Thyroid gland (tissue), 4 donors: ENCODE results near the gene PCBP3. TPM values are rescaled to one million over a fixed set of nuclear protein-coding genes. Genes with fewer than 3 reads are reported as not detected.

Experiments
- DNase-seq, 2 donors: peaks; one replicate each; pipeline ENCODE4 v3.0.0-alpha.2; 2019
- H3K27ac ChIP-seq, 3 donors: fragments of 200-600 bp; sonication (generic); 1 replicate in 2 of 3; 2 replicates in 1 of 3; pipeline ENCODE4 v1.5.1; 2016 to 2019; ENCODE audit warnings: mild to moderate bottlenecking in 1 of 3, moderate library complexity in 1 of 3
- H3K27me3 ChIP-seq: fragments of 200-600 bp; sonication (generic); one replicate; pipeline ENCODE4 v1.5.1; 2019
- H3K36me3 ChIP-seq, 2 donors: fragments of 200-600 bp; sonication (generic); one replicate each; pipeline ENCODE4 v1.5.1; 2016 to 2019
- H3K4me1 ChIP-seq, 2 donors: fragments of 200-600 bp; sonication (generic); one replicate each; pipeline ENCODE4 v1.5.1; 2017 to 2019
- H3K4me3 ChIP-seq, 3 donors: fragments of 200-600 bp; sonication (generic); replicated peaks in 1 of 3; 1 replicate in 2 of 3; 2 replicates in 1 of 3; pipeline ENCODE4 v1.5.1; 2016; ENCODE audit warnings: mild to moderate bottlenecking in 1 of 3
- H3K9me3 ChIP-seq: fragments of 200-600 bp; sonication (generic); one replicate; pipeline ENCODE4 v1.5.1; 2017
- POLR2A ChIP-seq, 2 donors: fragments of 450-650 bp; IDR thresholded peaks; one replicate each; pipeline ENCODE4 v1.6.1; 2017; ENCODE audit warnings: antibody characterized with exemption in 2 of 2, mild to moderate bottlenecking in 2 of 2, moderate library complexity in 1 of 2
- WGBS, 2 donors: methylation state at CpG; one replicate each; pipeline ENCODE4 v1.1.5; 2017; 5-methylcytosine and 5-hydroxymethylcytosine counted together
- intact Hi-C: fragments of 100-400 bp; cut with DNase I; formaldehyde crosslinking; loops from one replicate; pipeline ENCODE4 v1.15.1; 2023
- total RNA-seq, 4 donors: library from RNA; depleted of rRNA; stranded (reverse); fragments of >200 nt; gene quantifications; one replicate each; pipeline ENCODE4 v1.2.3, GENCODE V29; 2016
- TF ChIP-seq, protein P1 (sequence below), 6 experiments: fragments of 200-600 bp in 3 of 6; fragments of 450-650 bp in 3 of 6; sonication (generic) in 3 of 6; IDR thresholded peaks; one replicate each; pipeline ENCODE4 v1.5.1; 2016 to 2019; ENCODE audit warnings: antibody characterized with exemption in 6 of 6, mild to moderate bottlenecking in 2 of 6, inconsistent platforms in 1 of 6, moderate library complexity in 1 of 6

The PCBP3 gene
- total RNA-seq, 4 donors from 2014 or later = 0.33 to 0.98 (median 0.54) TPM; not detected in 1

DNA sequence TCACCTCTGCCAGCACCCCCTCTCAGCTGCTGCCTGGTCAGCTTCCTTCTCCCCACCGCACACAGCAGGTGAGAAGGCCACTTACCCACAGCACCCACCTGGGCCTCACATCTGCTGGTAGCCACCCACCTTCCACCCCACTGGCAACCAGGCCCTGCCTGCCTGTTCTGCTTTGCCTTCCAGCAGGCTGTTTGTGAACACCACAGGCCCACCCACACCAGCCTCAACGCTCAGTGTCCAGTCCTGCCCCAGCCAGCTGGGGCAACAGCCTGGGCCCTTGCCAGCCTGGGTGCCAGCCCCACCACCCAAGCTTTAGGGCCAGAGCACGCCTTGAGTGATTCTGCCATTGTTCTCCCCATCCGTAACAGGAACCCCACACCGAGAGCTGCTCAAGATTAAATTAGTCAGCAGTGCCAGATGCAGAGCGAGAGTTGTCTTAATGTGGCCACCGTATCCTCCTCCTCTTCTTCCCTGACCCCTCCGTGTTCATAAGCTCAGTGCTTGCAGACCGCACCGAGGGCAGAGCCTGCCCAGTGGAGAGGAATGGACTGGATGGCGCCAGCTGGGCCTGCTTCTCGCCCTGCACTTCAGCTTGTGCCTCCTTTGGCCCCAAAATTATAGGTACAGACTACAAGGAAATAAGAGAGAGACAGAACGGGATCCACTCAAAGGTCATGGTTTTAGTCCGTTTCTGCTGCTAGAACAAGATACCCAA is 217.8 kb downstream of the PCBP3 start:
- no peak for DNase-seq
- Histone ChIP-seq H3K4me1 (no peaks in the 10 kb centered on the region), H3K27ac (no peak overlapping the region), H3K4me3 (no peak overlapping the region), H3K9me3 (no peaks in the 10 kb centered on the region), H3K27me3 (no peaks in the 10 kb centered on the region), H3K36me3 (no peaks in the 10 kb centered on the region)
- TF ChIP-seq, protein P1, sequence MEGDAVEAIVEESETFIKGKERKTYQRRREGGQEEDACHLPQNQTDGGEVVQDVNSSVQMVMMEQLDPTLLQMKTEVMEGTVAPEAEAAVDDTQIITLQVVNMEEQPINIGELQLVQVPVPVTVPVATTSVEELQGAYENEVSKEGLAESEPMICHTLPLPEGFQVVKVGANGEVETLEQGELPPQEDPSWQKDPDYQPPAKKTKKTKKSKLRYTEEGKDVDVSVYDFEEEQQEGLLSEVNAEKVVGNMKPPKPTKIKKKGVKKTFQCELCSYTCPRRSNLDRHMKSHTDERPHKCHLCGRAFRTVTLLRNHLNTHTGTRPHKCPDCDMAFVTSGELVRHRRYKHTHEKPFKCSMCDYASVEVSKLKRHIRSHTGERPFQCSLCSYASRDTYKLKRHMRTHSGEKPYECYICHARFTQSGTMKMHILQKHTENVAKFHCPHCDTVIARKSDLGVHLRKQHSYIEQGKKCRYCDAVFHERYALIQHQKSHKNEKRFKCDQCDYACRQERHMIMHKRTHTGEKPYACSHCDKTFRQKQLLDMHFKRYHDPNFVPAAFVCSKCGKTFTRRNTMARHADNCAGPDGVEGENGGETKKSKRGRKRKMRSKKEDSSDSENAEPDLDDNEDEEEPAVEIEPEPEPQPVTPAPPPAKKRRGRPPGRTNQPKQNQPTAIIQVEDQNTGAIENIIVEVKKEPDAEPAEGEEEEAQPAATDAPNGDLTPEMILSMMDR (IDR thresholded peaks at IDR 0.05) = no peak
- TF ChIP-seq POLR2A (IDR thresholded peaks at IDR 0.05) = no peak
- WGBS, 2 donors = 71 to 80% methylated on average over 10 to 14 of the region's 14 CpGs
- intact Hi-C loops = no loop called here

DNA sequence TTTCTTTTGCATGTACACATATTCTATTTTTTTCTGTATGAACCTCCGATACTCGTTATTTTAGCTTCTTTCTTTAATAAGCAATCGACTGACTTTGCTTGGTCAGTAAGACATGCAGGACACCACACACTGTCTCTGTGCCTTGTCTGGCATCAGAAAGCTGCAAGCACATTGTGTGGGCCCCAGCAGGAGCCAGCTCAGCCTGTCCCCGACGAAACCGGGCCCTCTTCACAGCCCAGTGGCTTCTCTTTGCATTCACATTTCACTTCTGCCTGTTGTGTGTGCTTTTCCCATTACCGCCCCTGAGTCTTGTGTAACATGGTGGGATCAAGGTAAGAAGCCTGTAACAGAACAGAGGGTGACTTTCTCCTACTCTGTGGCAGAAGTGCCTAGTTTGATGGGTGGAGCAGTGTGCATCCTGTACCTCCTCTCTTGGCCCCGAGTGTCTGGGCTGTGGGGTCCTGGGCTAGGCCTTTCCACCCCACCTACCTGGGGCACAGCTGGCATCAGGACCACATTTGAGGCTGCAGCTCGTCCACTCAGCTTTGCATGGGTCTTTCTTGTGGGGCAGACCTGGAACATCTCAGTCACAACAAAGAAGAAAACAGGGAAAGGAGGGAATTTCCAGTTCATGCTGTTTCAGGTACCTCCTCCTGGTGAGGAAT is 219.2 kb downstream of the PCBP3 start:
- TF ChIP-seq POLR2A (IDR thresholded peaks at IDR 0.05) = no peak
- TF ChIP-seq, protein P1 (IDR thresholded peaks at IDR 0.05) = no peak
- intact Hi-C loops = no loop called here
- Histone ChIP-seq H3K27me3 (no peaks in the 10 kb centered on the region), H3K36me3 (no peaks in the 10 kb centered on the region), H3K4me1 (no peaks in the 10 kb centered on the region), H3K4me3 (no peak overlapping the region), H3K9me3 (no peaks in the 10 kb centered on the region), H3K27ac (no peak overlapping the region)
- 49 to 56% methylated on average over 7 to 9 of the region's 9 CpGs for WGBS, 2 donors
- no peak for DNase-seq

DNA sequence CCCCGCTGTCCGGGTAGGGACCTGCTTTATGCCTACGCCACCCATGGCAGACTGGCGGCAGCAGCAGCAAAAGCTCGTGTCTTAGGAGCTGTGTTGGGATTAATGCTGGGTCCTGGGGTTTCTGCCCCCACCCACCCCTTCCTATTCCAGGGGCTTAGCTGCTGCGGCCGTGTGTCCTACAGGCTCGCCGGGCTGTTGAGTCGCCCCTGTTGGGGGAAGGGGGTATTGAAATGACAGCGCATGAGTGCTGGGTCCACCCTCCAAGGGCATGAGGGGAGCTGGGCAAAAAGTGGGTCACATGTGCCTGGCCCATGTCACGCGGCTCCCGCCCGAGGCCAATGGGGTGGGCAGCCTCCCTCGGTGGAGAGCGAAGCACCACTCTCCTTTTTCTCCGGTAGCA is 219.7 kb downstream of the PCBP3 start:
- intact Hi-C loops = no loop called here
- Histone ChIP-seq H3K4me1 (no peaks in the 10 kb centered on the region), H3K27ac (no peak overlapping the region), H3K27me3 (no peaks in the 10 kb centered on the region), H3K9me3 (no peaks in the 10 kb centered on the region), H3K4me3 (no peak overlapping the region), H3K36me3 (no peaks in the 10 kb centered on the region)
- no peak for DNase-seq
- WGBS, 2 donors = 91 to 96% methylated on average over 12 to 18 of the region's 18 CpGs
- TF ChIP-seq, protein P1 (IDR thresholded peaks at IDR 0.05) = no peak
- TF ChIP-seq POLR2A (IDR thresholded peaks at IDR 0.05) = no peak

DNA sequence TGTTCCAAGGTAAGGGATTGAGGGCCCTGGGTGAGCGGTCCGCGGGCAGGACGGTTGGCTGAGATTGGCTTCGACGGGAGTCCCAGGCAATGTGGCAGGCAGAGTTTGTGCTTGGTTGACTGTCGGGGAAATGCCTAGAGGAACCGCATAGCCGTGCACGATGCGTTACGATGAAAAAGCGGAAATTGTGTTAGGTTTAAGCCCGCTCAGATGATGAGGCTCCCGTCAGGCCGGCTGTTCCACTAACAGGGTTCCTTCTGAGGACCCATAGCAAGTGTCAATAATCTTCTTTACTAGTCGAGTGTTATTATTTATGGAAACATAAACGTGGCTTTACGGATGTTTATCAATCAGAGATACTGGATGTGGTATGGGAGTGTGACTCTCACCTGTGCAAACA is 220.2 kb downstream of the PCBP3 start:
- 89 to 91% methylated on average over 19 of the region's 19 CpGs for WGBS, 2 donors

More for the DNA sequence above, 220.2 kb downstream of the PCBP3 start:
- TF ChIP-seq, protein P1 (IDR thresholded peaks at IDR 0.05) = no peak
- TF ChIP-seq POLR2A (IDR thresholded peaks at IDR 0.05) = no peak
- intact Hi-C loops = no loop called here
- no peaks in the 10 kb centered on the region for H3K27me3 ChIP-seq
- no peak for DNase-seq
- H3K36me3 ChIP-seq = no peaks in the 10 kb centered on the region
- no peak overlapping the region for H3K4me3 ChIP-seq
- no peak overlapping the region for H3K27ac ChIP-seq
- H3K9me3 ChIP-seq = no peaks in the 10 kb centered on the region
- H3K4me1 ChIP-seq = no peaks in the 10 kb centered on the region
